RWPE2 (cell line): ENCODE results near the gene STARD13.

ENCODE experiments used
- ATAC-seq: fragments of 200-7000 bp; cut with Tn5 transposase; 3 replicates; pipeline ENCODE4 v1.9.1; 2021; ENCODE audit warnings: low read depth
- DNase-seq: peaks from one replicate; pipeline ENCODE4 v3.0.0-alpha.2; 2020; ENCODE audit warnings: low spot score
- H3K27ac ChIP-seq: fragments of 450-650 bp; 2 replicates; pipeline ENCODE4 v1.5.1; 2017; ENCODE audit warnings: mild to moderate bottlenecking; ENCODE audit not compliant: poor library complexity, severe bottlenecking
- H3K27me3 ChIP-seq: fragments of 250-450 bp; sonication (Bioruptor Pico); 2 replicates; pipeline ENCODE4 v1.5.1; 2021; ENCODE audit warnings: mild to moderate bottlenecking, moderate library complexity; ENCODE audit not compliant: insufficient read depth, poor library complexity, severe bottlenecking
- H3K36me3 ChIP-seq: fragments of 250-450 bp; sonication (Bioruptor Pico); 2 replicates; pipeline ENCODE4 v1.5.1; 2020; ENCODE audit warnings: low read depth, mild to moderate bottlenecking, moderate library complexity
- H3K4me1 ChIP-seq: fragments of 250-450 bp; sonication (Bioruptor Pico); 2 replicates; pipeline ENCODE4 v1.5.1; 2021; ENCODE audit warnings: mild to moderate bottlenecking, moderate library complexity; ENCODE audit not compliant: insufficient read depth, poor library complexity, severe bottlenecking
- H3K4me3 ChIP-seq: fragments of 250-450 bp; sonication (Bioruptor Pico); 2 replicates; pipeline ENCODE4 v1.5.1; 2021; ENCODE audit warnings: mild to moderate bottlenecking, moderate library complexity; ENCODE audit not compliant: severe bottlenecking
- H3K9me3 ChIP-seq: fragments of 250-450 bp; sonication (Bioruptor Pico); 2 replicates; pipeline ENCODE4 v1.5.1; 2021; ENCODE audit warnings: mild to moderate bottlenecking, moderate library complexity; ENCODE audit not compliant: severe bottlenecking
- CTCF ChIP-seq: fragments of 450-650 bp; IDR thresholded peaks from one replicate; pipeline ENCODE4 v1.5.1; 2017; ENCODE audit warnings: mild to moderate bottlenecking, moderate library complexity; ENCODE audit not compliant: poor library complexity, severe bottlenecking

Gene STARD13

GRCh38 chr13:33193428-33193974, 92.1 kb downstream of the STARD13 start:
- no peak for TF ChIP-seq CTCF
- Histone ChIP-seq H3K4me1 (peaks cover 16% of the 10 kb centered on the region), H3K27ac (no peak overlapping the region), H3K4me3 (no peak overlapping the region), H3K27me3 (no peaks in the 10 kb centered on the region), H3K36me3 (peaks cover 4% of the 10 kb centered on the region; the same call in 1 of the 2 replicates), H3K9me3 (no peaks in the 10 kb centered on the region)
- no peak for DNase-seq
- no peak for ATAC-seq

GRCh38 chr13:33191425-33192210, 93.9 kb downstream of the STARD13 start:
- no peak for DNase-seq
- Histone ChIP-seq H3K36me3 (peaks cover 6% of the 10 kb centered on the region; the same call in 1 of the 2 replicates), H3K27me3 (no peaks in the 10 kb centered on the region), H3K4me1 (peaks cover 28% of the 10 kb centered on the region), H3K4me3 (no peak overlapping the region), H3K9me3 (no peaks in the 10 kb centered on the region), H3K27ac (no peak overlapping the region)
- TF ChIP-seq CTCF: no peak
- ATAC-seq: no peak

GRCh38 chr13:33189470-33189869, 96.1 kb downstream of the STARD13 start:
- no peak for TF ChIP-seq CTCF
- H3K4me3 ChIP-seq: no peak overlapping the region
- peak overlapping the region; percentile 35 for H3K27ac ChIP-seq
- H3K36me3 ChIP-seq: peaks cover 6% of the 10 kb centered on the region; the same call in 1 of the 2 replicates
- DNase-seq: no peak
- peaks cover 20% of the 10 kb centered on the region for H3K4me1 ChIP-seq
- H3K27me3 ChIP-seq: no peaks in the 10 kb centered on the region
- ATAC-seq: no peak
- no peaks in the 10 kb centered on the region for H3K9me3 ChIP-seq

GRCh38 chr13:33188093-33188882, 97.3 kb downstream of the STARD13 start:
- TF ChIP-seq CTCF: no peak
- ATAC-seq: peak; percentile 23; the same call in 1 of the 3 replicates
- Histone ChIP-seq H3K9me3 (no peaks in the 10 kb centered on the region), H3K27ac (peak overlapping the region; percentile 35), H3K27me3 (no peaks in the 10 kb centered on the region), H3K36me3 (peaks cover 6% of the 10 kb centered on the region; the same call in 1 of the 2 replicates), H3K4me1 (peaks cover 20% of the 10 kb centered on the region), H3K4me3 (no peak overlapping the region)
- no peak for DNase-seq
